OCI-LY1 (cell line): Measurements from ENCODE around the gene RNFT2.
"Not testable (repeated sequence)": the region's sequence is repeated elsewhere in the genome, so short reads cannot be mapped to it uniquely, and the experiment has no call there.

Source experiments
- H2AFZ ChIP-seq: fragments of 200-600 bp; sonication (generic), shearing (Covaris generic); 2 replicates; pipeline ENCODE4 v1.6.0; 2014; ENCODE audit warnings: antibody characterized with exemption, mild to moderate bottlenecking, low read length
- H3F3A ChIP-seq: fragments of 200-600 bp; sonication (generic), shearing (Covaris generic); 2 replicates; pipeline ENCODE4 v1.6.0; 2014; ENCODE audit warnings: mild to moderate bottlenecking, antibody characterized with exemption, low read length, moderate library complexity; ENCODE audit not compliant: insufficient read depth
- H3K27ac ChIP-seq: fragments of 200-600 bp; sonication (generic); 2 replicates; pipeline ENCODE4 v1.5.1; 2014; ENCODE audit warnings: low read length, mixed run types, mild to moderate bottlenecking, low read depth; ENCODE audit not compliant: poor library complexity, severe bottlenecking
- H3K27me3 ChIP-seq: fragments of 200-600 bp; sonication (generic); 2 replicates; pipeline ENCODE4 v1.6.0; 2014; ENCODE audit warnings: antibody characterized with exemption, mild to moderate bottlenecking, low read length, moderate library complexity; ENCODE audit not compliant: insufficient read depth
- H3K36me3 ChIP-seq: fragments of 200-600 bp; sonication (generic); 2 replicates; pipeline ENCODE4 v1.6.1; 2014; ENCODE audit warnings: mild to moderate bottlenecking, antibody characterized with exemption, low read length, moderate library complexity, mixed read lengths; ENCODE audit not compliant: insufficient read depth
- H3K4me1 ChIP-seq: fragments of 200-600 bp; sonication (generic); 2 replicates; pipeline ENCODE4 v1.5.1; 2014; ENCODE audit warnings: mild to moderate bottlenecking, low read length, moderate library complexity; ENCODE audit not compliant: insufficient read depth, severe bottlenecking
- H3K4me2 ChIP-seq: fragments of 200-600 bp; sonication (generic), shearing (Covaris generic); 2 replicates; pipeline ENCODE4 v1.6.1; 2014; ENCODE audit warnings: low read length
- H3K4me3 ChIP-seq: fragments of 200-600 bp; sonication (generic); 2 replicates; pipeline ENCODE4 v1.5.1; 2014; ENCODE audit warnings: low read length, low read depth, mild to moderate bottlenecking, mixed read lengths; ENCODE audit not compliant: poor library complexity, severe bottlenecking
- H3K79me2 ChIP-seq: fragments of 200-600 bp; shearing (Covaris generic); 2 replicates; pipeline ENCODE4 v1.6.1; 2016; ENCODE audit warnings: mixed run types, low read length, mixed read lengths; ENCODE audit not compliant: insufficient read depth
- H3K9ac ChIP-seq: fragments of 200-600 bp; sonication (generic), shearing (Covaris generic); 2 replicates; pipeline ENCODE4 v1.6.1; 2014; ENCODE audit warnings: mild to moderate bottlenecking, low read length, mixed read lengths
- H3K9me2 ChIP-seq: fragments of 200-600 bp; sonication (generic), shearing (Covaris generic); 2 replicates; pipeline ENCODE4 v1.6.1; 2014; ENCODE audit warnings: low read depth, mild to moderate bottlenecking, low read length, mixed read lengths
- H3K9me3 ChIP-seq: fragments of 200-600 bp; shearing (Covaris generic); 2 replicates; pipeline ENCODE4 v1.6.1; 2014; ENCODE audit warnings: low read length, mixed read lengths
- H4K20me1 ChIP-seq: fragments of 200-600 bp; sonication (generic), shearing (Covaris generic); 2 replicates; pipeline ENCODE4 v1.6.0; 2016; ENCODE audit warnings: mild to moderate bottlenecking, low read length; ENCODE audit not compliant: insufficient read depth
- EZH2 ChIP-seq: fragments of 200-600 bp; sonication (generic), shearing (Covaris generic); IDR thresholded peaks from 2 replicates; pipeline ENCODE4 v1.8.0; 2017; ENCODE audit warnings: borderline replicate concordance, mixed run types, mild to moderate bottlenecking, antibody characterized with exemption, low read length, moderate library complexity, mixed read lengths
- TF ChIP-seq, protein P1 (sequence below): fragments of 200-600 bp; sonication (generic), shearing (Covaris generic); IDR thresholded peaks from 2 replicates; pipeline ENCODE4 v1.5.1; 2017; ENCODE audit warnings: mild to moderate bottlenecking, antibody characterized with exemption, low read length, moderate library complexity, mixed read lengths

RNFT2 gene

DNA sequence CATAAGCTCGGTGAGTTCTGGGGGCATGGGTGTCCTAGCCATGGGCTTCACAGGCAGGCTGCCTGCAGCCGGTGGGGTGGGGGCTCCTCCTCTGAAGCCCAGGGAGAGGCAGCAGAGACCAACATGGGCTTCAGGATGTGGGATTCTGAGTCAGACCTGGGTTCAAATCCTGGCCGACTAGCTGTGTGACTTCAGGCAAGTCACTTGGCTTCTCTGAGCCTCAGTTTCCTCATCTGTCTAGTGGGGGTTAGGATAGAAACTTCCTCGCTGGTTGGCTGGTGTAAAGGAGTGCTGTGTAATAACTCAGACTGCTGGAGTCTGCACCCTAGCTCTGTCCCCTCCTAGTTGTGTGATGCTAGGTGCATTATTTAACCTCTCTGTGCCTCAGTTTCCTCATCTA is 12.2 kb downstream of the RNFT2 start:
- no peaks in the 10 kb centered on the region for H3K9me2 ChIP-seq
- H3K27ac ChIP-seq = no peak overlapping the region
- H3F3A ChIP-seq = no peaks in the 10 kb centered on the region
- TF ChIP-seq, protein P1, sequence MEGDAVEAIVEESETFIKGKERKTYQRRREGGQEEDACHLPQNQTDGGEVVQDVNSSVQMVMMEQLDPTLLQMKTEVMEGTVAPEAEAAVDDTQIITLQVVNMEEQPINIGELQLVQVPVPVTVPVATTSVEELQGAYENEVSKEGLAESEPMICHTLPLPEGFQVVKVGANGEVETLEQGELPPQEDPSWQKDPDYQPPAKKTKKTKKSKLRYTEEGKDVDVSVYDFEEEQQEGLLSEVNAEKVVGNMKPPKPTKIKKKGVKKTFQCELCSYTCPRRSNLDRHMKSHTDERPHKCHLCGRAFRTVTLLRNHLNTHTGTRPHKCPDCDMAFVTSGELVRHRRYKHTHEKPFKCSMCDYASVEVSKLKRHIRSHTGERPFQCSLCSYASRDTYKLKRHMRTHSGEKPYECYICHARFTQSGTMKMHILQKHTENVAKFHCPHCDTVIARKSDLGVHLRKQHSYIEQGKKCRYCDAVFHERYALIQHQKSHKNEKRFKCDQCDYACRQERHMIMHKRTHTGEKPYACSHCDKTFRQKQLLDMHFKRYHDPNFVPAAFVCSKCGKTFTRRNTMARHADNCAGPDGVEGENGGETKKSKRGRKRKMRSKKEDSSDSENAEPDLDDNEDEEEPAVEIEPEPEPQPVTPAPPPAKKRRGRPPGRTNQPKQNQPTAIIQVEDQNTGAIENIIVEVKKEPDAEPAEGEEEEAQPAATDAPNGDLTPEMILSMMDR = no peak
- TF ChIP-seq EZH2 = no peak
- no peaks in the 10 kb centered on the region for H3K27me3 ChIP-seq
- H3K79me2 ChIP-seq = no peaks in the 10 kb centered on the region
- no peaks in the 10 kb centered on the region for H3K4me1 ChIP-seq
- peaks cover 54% of the 10 kb centered on the region for H3K36me3 ChIP-seq
- H4K20me1 ChIP-seq = no peaks in the 10 kb centered on the region
- no peak overlapping the region for H3K9ac ChIP-seq
- no peak overlapping the region for H3K4me3 ChIP-seq
- H2AFZ ChIP-seq = no peak overlapping the region
- H3K9me3 ChIP-seq = no peaks in the 10 kb centered on the region
- H3K4me2 ChIP-seq = no peak overlapping the region

DNA sequence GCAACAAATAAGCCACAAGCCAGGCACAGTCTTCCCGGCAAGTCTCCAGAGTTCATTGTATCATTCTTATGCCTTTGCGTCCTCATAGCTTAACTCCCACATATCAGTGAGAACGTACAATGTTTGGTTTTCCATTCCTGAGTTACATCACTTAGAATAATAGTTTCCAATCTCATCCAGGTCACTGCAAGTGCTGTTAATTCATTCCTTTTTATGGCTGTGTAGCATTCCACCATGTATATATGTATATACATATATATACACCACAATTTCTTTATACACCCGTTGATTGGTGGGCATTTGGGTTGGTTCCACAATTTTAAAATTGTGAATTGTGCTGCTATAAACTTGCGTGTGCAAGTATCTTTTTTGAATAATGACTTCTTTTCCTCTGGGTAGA is 16.0 kb downstream of the RNFT2 start:
- H3K9me2 ChIP-seq, H3K4me3 ChIP-seq, H3K79me2 ChIP-seq, H2AFZ ChIP-seq, H3K9ac ChIP-seq, H3K27ac ChIP-seq, H3F3A ChIP-seq, H3K4me1 ChIP-seq, H4K20me1 ChIP-seq, H3K9me3 ChIP-seq, H3K27me3 ChIP-seq, H3K4me2 ChIP-seq: not testable (repeated sequence)
- H3K36me3 ChIP-seq = peaks cover 57% of the 10 kb centered on the region

DNA sequence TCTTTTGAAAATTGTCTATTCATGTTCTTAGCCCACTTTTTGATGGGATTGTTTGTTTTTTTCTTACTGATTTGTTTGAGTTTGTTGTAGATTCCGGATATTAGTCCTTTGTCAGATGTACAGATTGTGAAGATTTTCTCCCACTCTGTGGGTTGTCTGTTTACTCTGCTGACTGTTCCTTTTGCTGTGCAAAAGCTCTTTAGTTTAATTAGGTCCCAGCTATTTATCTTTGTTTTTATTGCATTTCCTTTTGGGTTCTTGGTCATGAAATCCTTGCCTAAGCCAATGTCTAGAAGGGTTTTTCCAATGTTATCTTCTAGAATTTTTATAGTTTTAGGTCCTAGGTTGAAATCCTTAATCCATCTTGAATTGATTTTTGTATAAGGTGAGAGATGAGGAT is 16.7 kb downstream of the RNFT2 start:
- H3K27me3 ChIP-seq, H4K20me1 ChIP-seq, H3K79me2 ChIP-seq, H3K9me2 ChIP-seq, H3K9me3 ChIP-seq, H3K4me2 ChIP-seq, H3F3A ChIP-seq, H3K4me1 ChIP-seq, H3K9ac ChIP-seq, H3K27ac ChIP-seq, H2AFZ ChIP-seq, H3K4me3 ChIP-seq: not testable (repeated sequence)
- H3K36me3 ChIP-seq = peaks cover 54% of the 10 kb centered on the region

DNA sequence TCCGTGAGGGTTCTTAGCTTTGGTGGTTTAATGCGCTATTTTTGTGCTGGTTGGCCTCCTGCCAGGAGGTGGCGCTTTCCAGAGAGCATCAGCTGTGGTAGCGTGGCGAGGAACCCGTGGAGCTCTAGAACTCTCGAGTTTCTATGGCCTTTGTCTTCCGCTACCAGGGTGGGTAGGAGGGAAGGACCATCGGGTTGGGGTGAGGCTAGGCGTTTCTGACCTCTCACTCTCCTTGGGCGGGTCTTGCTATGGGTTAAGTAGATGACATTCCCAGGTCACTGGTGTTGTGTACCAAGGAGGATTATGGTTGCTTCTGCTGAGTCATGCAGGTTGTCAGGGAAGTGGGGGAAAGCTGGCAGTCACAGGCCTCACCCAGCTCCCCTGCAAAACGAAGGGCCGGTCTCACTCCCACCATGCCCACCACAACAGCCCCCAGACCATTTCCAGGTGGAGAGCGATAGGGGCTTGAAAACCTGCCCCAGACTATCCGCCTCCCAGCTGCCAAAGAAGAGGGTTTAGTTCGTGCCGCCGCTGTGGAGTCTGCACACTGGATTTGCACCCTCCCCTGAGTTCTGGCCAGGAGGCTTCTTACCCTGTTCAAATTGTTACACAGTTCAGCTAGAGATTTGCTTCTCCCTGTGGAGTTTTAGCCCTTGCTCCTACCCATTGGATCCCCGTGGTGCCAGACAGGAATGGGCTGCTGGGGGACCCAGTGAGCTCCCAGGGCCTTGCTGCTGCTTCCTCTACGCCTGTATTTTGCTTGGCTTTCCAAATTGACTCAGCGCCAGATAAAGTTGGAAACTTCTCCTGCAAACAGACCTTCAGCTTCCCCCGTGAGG is 21.9 kb downstream of the RNFT2 start:
- H3F3A ChIP-seq = no peaks in the 10 kb centered on the region
- no peaks in the 10 kb centered on the region for H3K9me3 ChIP-seq
- peaks cover 3% of the 10 kb centered on the region for H3K4me1 ChIP-seq
- no peak overlapping the region for H3K9ac ChIP-seq
- no peaks in the 10 kb centered on the region for H3K27me3 ChIP-seq
- no peak overlapping the region for H3K4me2 ChIP-seq
- no peaks in the 10 kb centered on the region for H4K20me1 ChIP-seq
- no peak for TF ChIP-seq EZH2
- TF ChIP-seq, protein P1 = peak; percentile 29; the same call in 1 of the 2 replicates
- H3K36me3 ChIP-seq = peaks cover 43% of the 10 kb centered on the region
- no peak overlapping the region for H3K27ac ChIP-seq
- no peaks in the 10 kb centered on the region for H3K79me2 ChIP-seq
- no peaks in the 10 kb centered on the region for H3K9me2 ChIP-seq
- H2AFZ ChIP-seq = no peak overlapping the region
- no peak overlapping the region for H3K4me3 ChIP-seq
